ENCODE data around the gene RHBDL3. TPM values are rescaled to one million over a fixed set of nuclear protein-coding genes. Genes with fewer than 3 reads are reported as not detected.
A peak's percentile ranks its signal among the peaks of the same experiment; 100 is the strongest.

The RHBDL3 gene
- total RNA-seq, 1 experiment from 2014 or later: not detected

DNA sequence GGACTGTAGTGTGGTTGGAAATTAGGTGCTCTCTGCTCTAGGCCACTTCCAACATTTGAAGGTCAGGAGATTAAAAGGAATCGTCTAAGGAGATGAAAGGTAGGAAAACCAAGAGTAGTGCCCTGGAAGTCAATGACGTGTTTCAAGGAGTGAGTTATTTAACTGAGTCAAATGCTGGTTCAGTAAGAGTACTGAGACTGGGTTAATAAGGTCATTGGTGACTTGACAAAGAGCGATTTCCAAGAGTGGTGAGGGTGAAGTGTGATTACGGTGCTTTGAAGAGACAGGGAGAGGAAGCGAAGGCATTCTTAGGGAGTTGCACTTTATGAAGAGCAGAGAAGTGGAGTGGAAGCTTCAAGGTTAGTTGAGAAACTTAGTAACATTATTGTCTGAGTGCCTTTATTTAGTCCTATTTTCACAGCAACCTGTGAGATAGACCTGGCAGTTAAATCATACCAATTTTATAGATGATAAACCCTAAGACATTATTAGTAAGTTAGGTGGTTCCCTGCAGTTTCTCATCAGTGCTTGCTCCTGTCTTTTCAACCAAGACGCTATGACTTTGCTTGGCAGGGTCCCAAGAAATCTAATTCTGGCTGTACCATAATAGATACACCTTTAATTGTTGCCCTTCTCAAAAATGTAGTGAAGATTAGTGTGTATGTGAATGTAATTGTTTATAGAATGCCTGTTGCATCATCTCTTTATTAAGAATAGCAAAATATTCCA is 90.2 kb downstream of the RHBDL3 start:
- Histone ChIP-seq H3F3A (ENCODE audit: insufficient read depth, low read depth) (peaks cover 74% of the 10 kb centered on the region), H3K9me2 (ENCODE audit: insufficient read depth) (no peaks in the 10 kb centered on the region), H4K20me1 (ENCODE audit: insufficient read depth) (peaks cover 95% of the 10 kb centered on the region), H3K4me2 (peak overlapping the region; percentile 43), H3K4me1 (replicated peaks; ENCODE audit: insufficient read depth) (peaks cover 42% of the 10 kb centered on the region), H3K27me3 (ENCODE audit: insufficient read depth, low read depth) (no peaks in the 10 kb centered on the region), H3K9me3 (ENCODE audit: insufficient read depth, low read depth) (no peaks in the 10 kb centered on the region), H3K36me3 (ENCODE audit: low read depth) (peaks cover 67% of the 10 kb centered on the region), H2AFZ (no peak overlapping the region), H3K27ac (peak overlapping the region; percentile 17), H3K4me3 (no peak overlapping the region), H3K79me2 (ENCODE audit: low read depth) (peaks cover 97% of the 10 kb centered on the region)
- ChIA-PET POLR2A (ENCODE audit: unreplicated experiment) (no interaction called here), CTCF (no interaction called here)
- intact Hi-C loops (cut with micrococcal nuclease; ENCODE audit: unreplicated experiment): no loop called here
- no peak for DNase-seq
- TF ChIP-seq EZH2 (IDR thresholded peaks at IDR 0.05; ENCODE audit: low read depth): no peak
- TF ChIP-seq, protein P1, sequence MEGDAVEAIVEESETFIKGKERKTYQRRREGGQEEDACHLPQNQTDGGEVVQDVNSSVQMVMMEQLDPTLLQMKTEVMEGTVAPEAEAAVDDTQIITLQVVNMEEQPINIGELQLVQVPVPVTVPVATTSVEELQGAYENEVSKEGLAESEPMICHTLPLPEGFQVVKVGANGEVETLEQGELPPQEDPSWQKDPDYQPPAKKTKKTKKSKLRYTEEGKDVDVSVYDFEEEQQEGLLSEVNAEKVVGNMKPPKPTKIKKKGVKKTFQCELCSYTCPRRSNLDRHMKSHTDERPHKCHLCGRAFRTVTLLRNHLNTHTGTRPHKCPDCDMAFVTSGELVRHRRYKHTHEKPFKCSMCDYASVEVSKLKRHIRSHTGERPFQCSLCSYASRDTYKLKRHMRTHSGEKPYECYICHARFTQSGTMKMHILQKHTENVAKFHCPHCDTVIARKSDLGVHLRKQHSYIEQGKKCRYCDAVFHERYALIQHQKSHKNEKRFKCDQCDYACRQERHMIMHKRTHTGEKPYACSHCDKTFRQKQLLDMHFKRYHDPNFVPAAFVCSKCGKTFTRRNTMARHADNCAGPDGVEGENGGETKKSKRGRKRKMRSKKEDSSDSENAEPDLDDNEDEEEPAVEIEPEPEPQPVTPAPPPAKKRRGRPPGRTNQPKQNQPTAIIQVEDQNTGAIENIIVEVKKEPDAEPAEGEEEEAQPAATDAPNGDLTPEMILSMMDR (conservative IDR thresholded peaks at IDR 0.05): no peak
- BruUV-seq (replicated peaks): no TSS peak

DNA sequence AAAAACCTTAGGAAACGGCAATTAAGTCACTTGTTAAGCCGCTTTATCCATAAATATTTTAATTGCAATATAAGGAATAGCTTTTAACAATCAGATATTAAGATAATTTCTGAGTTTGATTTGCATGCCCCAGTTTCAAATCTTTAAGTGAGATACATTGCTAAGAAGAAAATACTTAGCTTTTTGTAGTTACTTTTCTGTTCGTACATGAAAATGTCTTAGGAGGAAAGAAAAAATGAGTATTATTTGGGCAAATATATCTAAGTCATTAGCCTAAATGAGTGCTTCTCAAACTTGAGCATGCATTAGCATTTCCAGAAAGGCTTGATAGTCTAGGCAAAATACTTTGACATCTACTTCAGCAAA is 90.7 kb downstream of the RHBDL3 start:
- peaks cover 95% of the 10 kb centered on the region for H4K20me1 ChIP-seq (ENCODE audit: insufficient read depth)
- no peak overlapping the region for H2AFZ ChIP-seq
- H3K27me3 ChIP-seq (ENCODE audit: insufficient read depth, low read depth): no peaks in the 10 kb centered on the region
- intact Hi-C loops (cut with micrococcal nuclease; ENCODE audit: unreplicated experiment): no loop called here
- H3F3A ChIP-seq (ENCODE audit: insufficient read depth, low read depth): peaks cover 74% of the 10 kb centered on the region
- no peak overlapping the region for H3K4me3 ChIP-seq
- TF ChIP-seq, protein P1 (conservative IDR thresholded peaks at IDR 0.05): no peak
- no peak for TF ChIP-seq EZH2 (IDR thresholded peaks at IDR 0.05; ENCODE audit: low read depth)
- peaks cover 42% of the 10 kb centered on the region for H3K4me1 ChIP-seq (replicated peaks; ENCODE audit: insufficient read depth)
- POLR2A ChIA-PET (ENCODE audit: unreplicated experiment): no interaction called here
- H3K27ac ChIP-seq: peak overlapping the region; percentile 17
- H3K9me3 ChIP-seq (ENCODE audit: insufficient read depth, low read depth): no peaks in the 10 kb centered on the region
- CTCF ChIA-PET: no interaction called here
- H3K4me2 ChIP-seq: peak overlapping the region; percentile 43
- H3K79me2 ChIP-seq (ENCODE audit: low read depth): peaks cover 97% of the 10 kb centered on the region
- no peaks in the 10 kb centered on the region for H3K9me2 ChIP-seq (ENCODE audit: insufficient read depth)
- DNase-seq: no peak
- peaks cover 70% of the 10 kb centered on the region for H3K36me3 ChIP-seq (ENCODE audit: low read depth)
- no TSS peak for BruUV-seq (replicated peaks)

DNA sequence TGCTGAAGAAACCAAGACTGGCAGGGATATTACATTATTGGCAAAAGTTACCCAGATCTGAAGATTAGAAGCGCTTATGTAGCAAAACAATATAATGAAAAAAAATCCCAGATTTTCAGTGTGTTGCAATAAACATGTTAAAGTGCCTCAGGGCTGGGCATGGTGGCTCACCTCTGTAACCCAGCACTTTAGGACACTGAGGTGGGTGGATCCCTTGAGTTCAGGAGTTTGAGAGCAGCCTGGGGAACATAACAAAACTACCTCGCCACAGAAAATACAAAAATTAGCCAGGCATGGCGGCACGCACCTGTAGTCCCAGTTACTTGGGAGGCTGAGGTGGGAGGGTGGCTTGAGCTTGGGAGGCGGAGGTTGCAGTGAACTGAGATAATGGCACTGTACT is 91.1 kb downstream of the RHBDL3 start:
- Histone ChIP-seq H3K9me3 (ENCODE audit: insufficient read depth, low read depth) (no peaks in the 10 kb centered on the region), H4K20me1 (ENCODE audit: insufficient read depth) (peaks cover 95% of the 10 kb centered on the region), H3K36me3 (ENCODE audit: low read depth) (peaks cover 70% of the 10 kb centered on the region), H3F3A (ENCODE audit: insufficient read depth, low read depth) (peaks cover 74% of the 10 kb centered on the region), H3K4me2 (0 out of 2 replicates have a peak overlapping the region, but pooled peaks have one; percentile 43), H3K4me3 (no peak overlapping the region), H3K27me3 (ENCODE audit: insufficient read depth, low read depth) (no peaks in the 10 kb centered on the region), H3K27ac (no peak overlapping the region), H3K79me2 (ENCODE audit: low read depth) (peaks cover 97% of the 10 kb centered on the region), H2AFZ (no peak overlapping the region), H3K4me1 (replicated peaks; ENCODE audit: insufficient read depth) (peaks cover 42% of the 10 kb centered on the region), H3K9me2 (ENCODE audit: insufficient read depth) (no peaks in the 10 kb centered on the region)
- peak; percentile 10 to 42 for DNase-seq
- no TSS peak for BruUV-seq (replicated peaks)
- POLR2A ChIA-PET (ENCODE audit: unreplicated experiment): no interaction called here
- CTCF ChIA-PET: no interaction called here
- intact Hi-C loops (cut with micrococcal nuclease; ENCODE audit: unreplicated experiment): no loop called here
- no peak for TF ChIP-seq EZH2 (IDR thresholded peaks at IDR 0.05; ENCODE audit: low read depth)
- TF ChIP-seq, protein P1 (conservative IDR thresholded peaks at IDR 0.05): no peak

Measured in PC-9 (cell line).